Measurements from ENCODE around the gene EBLN2.
"Not testable (repeated sequence)": the region's sequence is repeated elsewhere in the genome, so short reads cannot be mapped to it uniquely, and the experiment has no call there.

EBLN2 gene

GRCh38 chr3:73060302-73060723, 1.1 kb upstream of the EBLN2 start:
- DNase-seq (ENCODE audit: low spot score), result peak; percentile 20

- DNase-seq (ENCODE audit: low spot score), result not testable (repeated sequence)
These were observed 4.8 kb downstream of the EBLN2 start for GRCh38 chr3:73066243-73066642.

- DNase-seq (ENCODE audit: low spot score), result no peak
These were observed 7.0 kb downstream of the EBLN2 start for GRCh38 chr3:73068419-73068818.

GRCh38 chr3:73069187-73069586, 7.7 kb downstream of the EBLN2 start:
- DNase-seq (ENCODE audit: low spot score), result no peak

GRCh38 chr3:73069775-73070444, 8.5 kb downstream of the EBLN2 start:
- no peak for DNase-seq (ENCODE audit: low spot score)

DNA sequence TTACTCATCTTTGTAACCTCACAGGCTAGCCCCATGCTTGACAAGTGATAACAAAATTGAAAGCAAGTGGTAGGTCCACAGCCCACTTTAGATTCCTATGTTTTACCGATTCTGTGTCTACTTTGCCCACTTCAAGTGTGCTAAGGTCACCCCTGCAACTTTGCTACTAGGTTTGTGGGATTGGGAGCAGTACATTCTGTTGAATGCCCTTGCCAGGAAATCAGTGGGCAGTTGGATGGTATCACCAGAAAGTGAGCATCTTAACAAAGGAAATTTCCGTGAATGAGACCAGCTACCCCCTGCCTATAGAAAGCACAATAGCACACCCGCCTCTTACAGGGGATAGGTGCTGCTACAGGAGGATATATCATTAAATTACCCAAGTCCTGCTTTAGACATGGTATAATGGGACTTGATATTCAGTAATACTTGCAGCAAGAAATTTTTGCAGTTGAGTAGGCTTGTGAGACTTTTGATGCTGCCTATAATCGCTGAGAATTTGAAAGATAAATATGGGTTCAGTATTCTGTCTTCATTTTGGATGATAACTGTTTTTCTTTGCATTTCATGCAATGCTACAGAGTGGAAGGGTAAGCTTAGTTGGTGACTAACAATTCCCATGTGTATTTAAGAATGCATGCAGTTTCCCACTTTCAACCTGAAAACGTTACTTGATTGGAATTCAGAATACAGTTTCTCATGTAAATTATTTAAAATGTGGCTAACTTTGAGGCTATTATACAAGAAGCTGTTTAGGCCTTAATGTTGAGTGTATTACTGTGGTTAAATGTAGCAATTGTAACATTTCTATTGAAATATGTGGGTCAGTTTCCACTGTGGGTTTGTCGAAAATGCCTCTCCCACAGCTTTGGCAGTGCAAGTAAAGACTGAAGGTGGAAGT, 9.5 kb downstream of the EBLN2 start:
- peak; percentile 68 for DNase-seq (ENCODE audit: low spot score)

GRCh38 chr3:73071952-73072351, 10.5 kb downstream of the EBLN2 start:
- no peak for DNase-seq (ENCODE audit: low spot score)

DNA sequence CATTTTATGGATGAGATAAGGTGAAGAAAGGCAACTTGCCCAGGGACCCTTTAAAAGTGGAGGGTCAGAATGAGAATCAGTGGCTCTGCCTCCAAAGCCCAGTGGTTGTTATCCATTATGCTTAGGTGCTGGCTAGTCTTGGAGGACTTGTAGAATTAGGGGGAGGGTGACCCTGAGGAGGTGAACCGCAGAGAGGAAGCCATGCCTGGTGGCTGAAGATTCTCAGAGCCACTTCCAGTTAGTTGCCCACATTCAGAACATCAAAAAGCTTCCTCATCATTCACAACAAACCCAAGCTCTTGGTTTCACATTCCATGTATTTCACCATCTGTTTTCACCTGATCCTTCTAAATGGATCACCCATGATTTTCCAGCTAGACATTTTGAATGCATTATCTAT, 11.2 kb downstream of the EBLN2 start:
- DNase-seq (ENCODE audit: low spot score), result no peak

- no peak for DNase-seq (ENCODE audit: low spot score)
These were observed 11.7 kb downstream of the EBLN2 start for GRCh38 chr3:73073091-73073707.

- peak; percentile 51 for DNase-seq (ENCODE audit: low spot score)
These were observed 13.3 kb downstream of the EBLN2 start for GRCh38 chr3:73074781-73075180.

- DNase-seq (ENCODE audit: low spot score), result no peak
These were observed 18.9 kb downstream of the EBLN2 start for GRCh38 chr3:73080216-73080966.

DNA sequence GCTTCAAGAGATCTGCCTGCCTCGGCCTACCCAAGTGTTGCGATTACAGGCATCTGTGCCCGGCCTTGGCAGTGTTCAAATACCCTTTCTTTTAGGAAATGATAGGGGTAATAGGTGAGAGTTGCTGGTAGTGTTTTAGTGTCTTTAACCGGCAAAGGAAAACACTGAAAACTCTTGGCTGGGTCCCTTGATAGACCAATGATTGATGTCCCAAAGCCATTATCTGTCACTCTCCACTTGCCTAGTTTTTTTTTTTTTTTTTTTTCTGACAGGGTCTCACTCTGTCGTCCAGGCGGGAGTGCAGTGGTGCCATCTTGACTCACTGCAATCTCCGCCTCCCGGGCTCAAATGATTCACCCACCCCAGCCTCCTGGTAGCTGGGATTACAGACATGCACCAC, 19.7 kb downstream of the EBLN2 start:
- no peak for DNase-seq (ENCODE audit: low spot score)

- no peak for DNase-seq (ENCODE audit: low spot score)
These were observed 22.7 kb downstream of the EBLN2 start for GRCh38 chr3:73084170-73084569.

DNA sequence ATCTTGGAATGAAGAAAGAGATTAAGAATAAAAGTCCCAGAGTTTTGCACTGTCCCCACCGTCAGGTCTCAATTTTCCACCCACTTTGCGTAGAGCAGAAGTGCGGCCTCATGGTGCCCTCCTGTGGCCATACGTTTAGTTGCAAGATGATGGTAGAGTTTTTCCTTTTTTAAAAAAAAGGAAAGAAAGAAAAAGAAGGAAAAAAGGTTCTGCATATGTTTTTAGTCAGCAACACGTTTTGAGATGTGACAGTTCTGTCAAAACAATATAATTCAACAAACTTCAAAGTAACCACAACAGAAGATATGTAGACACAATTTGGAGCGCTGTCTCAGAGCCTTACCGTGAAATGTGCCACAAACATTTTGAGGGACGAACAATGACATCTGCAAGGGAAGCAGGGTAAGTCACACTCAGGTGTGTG, 24.6 kb downstream of the EBLN2 start:
- DNase-seq (ENCODE audit: low spot score), result peak; percentile 64

GRCh38 chr3:73094129-73094528, 32.7 kb downstream of the EBLN2 start:
- DNase-seq (ENCODE audit: low spot score), result peak; percentile 25

DNA sequence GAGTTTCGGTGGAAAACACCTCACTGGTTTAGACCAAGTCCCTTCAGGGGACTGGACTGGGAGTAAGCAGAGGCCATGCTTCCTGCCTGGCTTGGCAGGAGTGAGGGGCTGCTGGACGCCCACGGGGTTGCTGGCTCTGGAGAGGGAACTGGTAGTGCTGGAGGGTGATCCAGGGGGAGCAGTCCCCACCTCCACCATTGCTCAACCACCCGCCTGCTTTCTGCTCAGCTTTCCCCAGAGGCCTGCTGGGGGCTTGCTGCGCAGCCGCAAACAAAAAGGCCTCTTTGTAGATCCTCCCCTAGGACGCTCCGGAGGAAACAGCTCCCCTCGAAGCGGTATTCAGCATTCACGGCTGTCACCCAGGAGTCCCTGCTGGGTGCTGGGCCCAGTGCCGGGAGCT, 33.5 kb downstream of the EBLN2 start:
- no peak for DNase-seq (ENCODE audit: low spot score)

GRCh38 chr3:73096169-73096568, 34.7 kb downstream of the EBLN2 start:
- DNase-seq (ENCODE audit: low spot score), result no peak

GRCh38 chr3:73098026-73098425, 36.6 kb downstream of the EBLN2 start:
- no peak for DNase-seq (ENCODE audit: low spot score)

- no peak for DNase-seq (ENCODE audit: low spot score)
These were observed 37.4 kb downstream of the EBLN2 start for GRCh38 chr3:73098873-73099272.

- DNase-seq (ENCODE audit: low spot score), result peak; percentile 92
These were observed 39.5 kb downstream of the EBLN2 start for GRCh38 chr3:73100741-73101559.

DNA sequence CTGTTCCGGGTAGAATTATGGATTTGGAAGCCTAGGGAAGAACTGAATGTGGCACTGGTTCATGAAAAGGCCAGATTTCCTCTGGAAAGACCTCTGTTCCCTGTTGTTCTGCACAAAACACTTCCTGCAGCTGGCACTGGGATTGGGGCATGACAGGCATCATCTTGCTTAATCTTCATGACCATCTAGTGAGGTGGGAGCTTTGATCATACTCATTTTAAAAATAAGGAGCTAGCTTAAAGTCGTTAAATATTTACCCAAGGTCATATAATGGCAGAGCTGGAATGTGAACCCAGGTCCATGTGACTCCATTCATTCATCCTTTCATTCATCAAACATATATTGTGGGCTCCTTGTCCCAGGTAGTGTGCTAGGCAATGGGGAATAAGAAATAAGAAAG, 40.4 kb downstream of the EBLN2 start:
- DNase-seq (ENCODE audit: low spot score), result no peak
